ENCODE data around the gene BEAN1.

BEAN1 gene

GRCh38 chr16:66471264-66471663 is 44.2 kb downstream of the BEAN1 start:
- no peak overlapping the region for H3K27ac Mint-ChIP-seq

DNA sequence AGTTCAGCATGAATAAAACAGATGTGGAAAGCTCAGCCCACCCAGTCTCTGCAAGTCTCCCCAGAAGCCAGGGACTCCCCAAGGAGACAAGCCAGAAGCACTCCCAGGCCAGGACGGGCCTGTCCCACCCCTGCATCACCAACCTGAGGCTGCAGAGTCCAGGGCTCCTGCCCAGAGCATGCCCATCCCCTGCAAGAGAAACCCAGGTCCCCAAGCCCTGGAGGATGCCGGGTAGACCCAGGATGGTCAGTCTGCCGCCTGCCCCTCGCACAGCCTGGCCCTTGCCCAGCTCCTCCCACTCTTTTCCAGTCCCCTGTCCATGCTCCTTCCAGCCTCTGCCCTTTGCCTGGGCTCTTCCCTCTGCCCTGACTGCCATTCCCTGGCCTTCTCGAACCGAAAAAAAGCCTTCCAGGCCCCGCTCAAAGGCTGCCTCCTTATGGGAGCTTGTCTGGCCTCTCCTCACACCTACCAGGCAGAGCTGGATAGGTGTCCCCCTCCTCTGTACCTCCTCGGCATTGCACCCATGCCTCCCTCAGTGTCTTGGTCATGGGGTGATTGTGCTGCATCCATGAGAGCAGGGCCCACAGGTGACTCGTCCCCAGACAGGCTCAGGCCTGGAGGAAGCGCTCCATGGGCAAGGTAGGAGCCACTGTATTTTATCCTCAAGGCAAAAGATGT is 44.8 kb downstream of the BEAN1 start:
- Mint-ChIP-seq H3K4me1 (ENCODE audit: low read depth) (peaks cover 10% of the 10 kb centered on the region), H3K9me3 (no peaks in the 10 kb centered on the region), H3K4me3 (no peak overlapping the region), H3K27me3 (peaks cover 40% of the 10 kb centered on the region), H3K36me3 (ENCODE audit: low read depth) (no peaks in the 10 kb centered on the region), H3K27ac (no peak overlapping the region)
- intact Hi-C loops (cut with micrococcal nuclease) = no loop called here

More at GRCh38 chr16:66471264-66471663, 44.2 kb downstream of the BEAN1 start:
- Mint-ChIP-seq H3K27me3 (peaks cover 43% of the 10 kb centered on the region), H3K4me3 (no peak overlapping the region), H3K4me1 (ENCODE audit: low read depth) (peaks cover 10% of the 10 kb centered on the region), H3K36me3 (ENCODE audit: low read depth) (no peaks in the 10 kb centered on the region), H3K9me3 (no peaks in the 10 kb centered on the region)
- intact Hi-C loops (cut with micrococcal nuclease) = no loop called here

DNA sequence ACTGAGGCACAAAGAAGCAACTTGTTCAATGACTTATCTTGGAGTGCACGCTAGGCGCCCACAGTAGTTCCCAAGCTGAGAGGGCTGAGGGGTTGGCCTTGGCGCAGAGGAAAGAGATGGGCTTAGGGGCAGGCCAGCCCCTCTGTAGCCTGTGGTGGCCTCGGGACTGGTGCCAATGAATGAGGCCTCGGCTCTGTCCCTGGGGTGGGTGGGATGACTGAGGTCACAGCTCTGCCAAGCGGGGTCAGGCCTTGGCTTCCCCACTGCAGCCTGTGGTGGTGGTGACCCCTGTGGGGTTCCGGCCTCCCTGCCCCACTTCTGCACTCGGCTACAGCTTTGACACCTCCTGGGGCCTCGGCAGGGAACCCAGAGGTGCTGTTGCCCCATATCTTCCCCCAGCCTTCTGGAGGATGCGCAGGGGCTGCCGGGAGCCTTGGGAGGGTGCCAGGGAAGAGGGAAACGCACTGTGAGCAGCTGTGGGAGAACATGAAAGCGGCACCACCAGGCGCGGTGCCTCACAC is 46.0 kb downstream of the BEAN1 start:
- H3K27me3 Mint-ChIP-seq = peaks cover 38% of the 10 kb centered on the region
- no peaks in the 10 kb centered on the region for H3K9me3 Mint-ChIP-seq
- no peak overlapping the region for H3K4me3 Mint-ChIP-seq
- intact Hi-C loops (cut with micrococcal nuclease) = no loop called here
- no peaks in the 10 kb centered on the region for H3K36me3 Mint-ChIP-seq (ENCODE audit: low read depth)
- no peak overlapping the region for H3K27ac Mint-ChIP-seq
- H3K4me1 Mint-ChIP-seq (ENCODE audit: low read depth) = peaks cover 10% of the 10 kb centered on the region

GRCh38 chr16:66473654-66474519 is 46.8 kb downstream of the BEAN1 start:
- no peak overlapping the region for H3K27ac Mint-ChIP-seq
- H3K4me3 Mint-ChIP-seq = no peak overlapping the region
- peaks cover 34% of the 10 kb centered on the region for H3K27me3 Mint-ChIP-seq
- intact Hi-C loops (cut with micrococcal nuclease) = no loop called here
- peaks cover 15% of the 10 kb centered on the region for H3K4me1 Mint-ChIP-seq (ENCODE audit: low read depth)
- H3K36me3 Mint-ChIP-seq (ENCODE audit: low read depth) = no peaks in the 10 kb centered on the region
- no peaks in the 10 kb centered on the region for H3K9me3 Mint-ChIP-seq

- Mint-ChIP-seq H3K27ac (no peak overlapping the region), H3K9me3 (no peaks in the 10 kb centered on the region), H3K36me3 (ENCODE audit: low read depth) (no peaks in the 10 kb centered on the region), H3K4me3 (no peak overlapping the region), H3K27me3 (peaks cover 31% of the 10 kb centered on the region), H3K4me1 (ENCODE audit: low read depth) (peaks cover 22% of the 10 kb centered on the region)
- intact Hi-C loops (cut with micrococcal nuclease) = no loop called here
Observed at GRCh38 chr16:66474750-66475199, 47.7 kb downstream of the BEAN1 start.

DNA sequence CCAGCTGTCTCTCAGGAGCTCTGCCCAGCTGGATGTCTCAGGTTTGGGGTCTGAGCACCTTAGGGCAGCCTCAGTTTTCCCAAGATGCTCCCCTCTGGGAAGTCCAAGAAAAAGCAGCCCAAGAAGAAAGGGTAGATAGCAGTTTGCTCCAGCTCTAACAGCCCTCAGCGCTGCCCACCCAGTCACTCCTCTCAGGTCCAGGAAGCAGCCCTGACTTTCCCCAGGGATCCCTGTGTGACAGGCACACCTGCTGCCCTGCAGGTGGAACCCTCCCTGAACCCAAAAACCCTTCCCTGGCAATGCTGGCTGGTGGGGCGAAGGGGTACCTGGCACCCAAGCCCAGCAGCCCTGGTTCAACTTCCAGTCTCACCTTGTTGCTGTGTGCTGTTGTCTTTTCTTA is 48.1 kb downstream of the BEAN1 start:
- Mint-ChIP-seq H3K27ac (no peak overlapping the region), H3K36me3 (ENCODE audit: low read depth) (no peaks in the 10 kb centered on the region), H3K27me3 (peaks cover 27% of the 10 kb centered on the region), H3K9me3 (no peaks in the 10 kb centered on the region), H3K4me3 (no peak overlapping the region), H3K4me1 (ENCODE audit: low read depth) (peaks cover 26% of the 10 kb centered on the region)
- intact Hi-C loops (cut with micrococcal nuclease) = no loop called here

DNA sequence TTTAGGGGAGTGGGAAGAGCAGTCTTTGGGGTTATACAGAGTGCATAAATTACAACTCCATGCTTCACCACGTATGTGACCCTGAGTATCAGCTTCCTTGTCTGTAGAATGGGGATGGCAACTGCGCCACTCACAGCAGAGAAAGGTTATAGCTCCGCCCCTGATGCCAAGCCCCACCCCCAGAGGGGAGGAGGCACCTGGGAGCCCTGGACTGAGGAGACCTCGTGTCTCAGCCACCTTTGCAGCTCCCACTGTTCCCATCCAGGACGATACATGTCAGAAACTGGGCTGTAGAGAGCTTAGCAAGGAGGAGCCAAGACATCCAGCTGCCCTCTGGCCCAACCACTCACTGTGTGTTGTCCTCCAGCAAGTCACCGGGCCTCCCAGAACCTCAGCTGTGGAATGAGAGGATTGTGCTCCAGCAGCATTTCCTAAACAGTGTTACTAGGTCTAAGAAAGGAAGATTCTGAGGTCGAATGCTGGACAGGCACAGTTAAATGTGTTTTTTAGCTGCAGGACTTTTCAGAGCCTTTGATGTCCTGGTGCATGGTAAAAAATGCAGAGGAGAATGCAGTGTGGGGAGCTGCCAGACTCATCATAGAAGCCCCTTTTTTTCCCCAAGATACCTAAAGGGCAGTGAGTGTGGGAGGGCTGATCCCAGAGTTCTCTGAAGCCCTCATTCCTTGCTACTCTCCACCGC is 49.4 kb downstream of the BEAN1 start:
- H3K27me3 Mint-ChIP-seq = peaks cover 22% of the 10 kb centered on the region
- no peaks in the 10 kb centered on the region for H3K9me3 Mint-ChIP-seq
- H3K27ac Mint-ChIP-seq = no peak overlapping the region
- intact Hi-C loops (cut with micrococcal nuclease) = no loop called here
- H3K4me1 Mint-ChIP-seq (ENCODE audit: low read depth) = peaks cover 39% of the 10 kb centered on the region
- H3K36me3 Mint-ChIP-seq (ENCODE audit: low read depth) = no peaks in the 10 kb centered on the region
- no peak overlapping the region for H3K4me3 Mint-ChIP-seq

GRCh38 chr16:66477028-66477515 is 50.0 kb downstream of the BEAN1 start:
- intact Hi-C loops (cut with micrococcal nuclease) = no loop called here
- Mint-ChIP-seq H3K9me3 (no peaks in the 10 kb centered on the region), H3K27me3 (peaks cover 18% of the 10 kb centered on the region), H3K27ac (no peak overlapping the region), H3K4me3 (no peak overlapping the region), H3K4me1 (ENCODE audit: low read depth) (peaks cover 41% of the 10 kb centered on the region), H3K36me3 (ENCODE audit: low read depth) (no peaks in the 10 kb centered on the region)

GRCh38 chr16:66478733-66479511 is 51.8 kb downstream of the BEAN1 start:
- intact Hi-C loops (cut with micrococcal nuclease) = loop anchor here (2.0 kb wide), 1 partner anchor 110 kb away; no protein-coding TSS in a partner anchor
- H3K4me3 Mint-ChIP-seq = no peak overlapping the region
- H3K36me3 Mint-ChIP-seq (ENCODE audit: low read depth) = no peaks in the 10 kb centered on the region
- H3K27me3 Mint-ChIP-seq = peaks cover 17% of the 10 kb centered on the region
- H3K4me1 Mint-ChIP-seq (ENCODE audit: low read depth) = peaks cover 49% of the 10 kb centered on the region
- peak overlapping the region; percentile 34 for H3K27ac Mint-ChIP-seq
- H3K9me3 Mint-ChIP-seq = no peaks in the 10 kb centered on the region

DNA sequence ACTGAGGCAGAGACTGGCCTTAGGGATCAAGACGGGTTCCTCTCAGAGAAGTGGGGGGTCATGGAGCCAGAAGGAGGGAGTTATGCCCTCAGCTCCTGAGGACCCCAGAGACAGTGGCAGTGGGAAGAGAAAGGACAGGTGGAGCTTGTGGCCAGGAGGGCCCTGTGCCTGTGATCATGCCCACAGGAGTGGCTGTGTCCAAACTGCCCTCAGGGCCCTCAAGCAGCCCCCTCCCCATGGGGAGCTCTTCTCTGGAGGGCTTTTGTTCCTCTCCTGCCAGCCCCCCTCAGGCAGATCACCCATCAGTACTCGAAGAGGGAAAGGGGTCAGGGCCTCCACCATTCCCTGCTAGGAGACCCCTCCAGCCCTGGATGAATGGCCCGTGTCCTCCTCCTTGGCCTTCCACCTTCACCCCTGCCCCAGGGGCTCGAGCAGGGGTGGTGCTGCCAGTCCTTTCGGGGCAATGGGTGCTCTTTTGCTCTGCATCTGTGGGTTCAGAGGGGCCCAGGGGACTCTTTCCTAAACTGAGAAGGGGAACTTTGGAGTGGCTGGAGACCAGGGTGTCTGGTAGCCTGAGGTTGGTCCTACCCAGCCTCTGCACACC is 52.7 kb downstream of the BEAN1 start:
- peaks cover 53% of the 10 kb centered on the region for H3K4me1 Mint-ChIP-seq (ENCODE audit: low read depth)
- peaks cover 6% of the 10 kb centered on the region for H3K36me3 Mint-ChIP-seq (ENCODE audit: low read depth)
- intact Hi-C loops (cut with micrococcal nuclease) = loop anchor here (2.0 to 5.0 kb wide), 2 partner anchors 38 to 109 kb away; no protein-coding TSS in a partner anchor
- H3K4me3 Mint-ChIP-seq = no peak overlapping the region
- no peaks in the 10 kb centered on the region for H3K9me3 Mint-ChIP-seq
- peaks cover 14% of the 10 kb centered on the region for H3K27me3 Mint-ChIP-seq
- peak overlapping the region; percentile 51 for H3K27ac Mint-ChIP-seq

GRCh38 chr16:66480265-66481080 is 53.4 kb downstream of the BEAN1 start:
- Mint-ChIP-seq H3K4me1 (ENCODE audit: low read depth) (peaks cover 54% of the 10 kb centered on the region), H3K27ac (peak overlapping the region; percentile 51), H3K4me3 (no peak overlapping the region), H3K9me3 (no peaks in the 10 kb centered on the region), H3K27me3 (peaks cover 7% of the 10 kb centered on the region), H3K36me3 (ENCODE audit: low read depth) (peaks cover 6% of the 10 kb centered on the region)
- intact Hi-C loops (cut with micrococcal nuclease) = loop anchor here (5.0 kb wide), 1 partner anchor 37 kb away; no protein-coding TSS in a partner anchor

All from dendritic cell treated with granulocyte-macrophage colony-stimulating factor and Interleukin-4, amounts not matched to agents 40 ng/mL and 50 ng/mL, for 4 days (primary cell).